C4-2B (cell line): ENCODE measurements around the gene GTF2IRD1.

ENCODE experiments used
- ZFX ChIP-seq: fragments of 450-650 bp; IDR thresholded peaks from 2 replicates; pipeline ENCODE4 v1.6.1; 2017
- TF ChIP-seq, protein P1 (sequence below): fragments of 450-650 bp; conservative IDR thresholded peaks from 2 replicates; pipeline ENCODE4 v1.5.1; 2017; ENCODE audit warnings: mild to moderate bottlenecking

DNA sequence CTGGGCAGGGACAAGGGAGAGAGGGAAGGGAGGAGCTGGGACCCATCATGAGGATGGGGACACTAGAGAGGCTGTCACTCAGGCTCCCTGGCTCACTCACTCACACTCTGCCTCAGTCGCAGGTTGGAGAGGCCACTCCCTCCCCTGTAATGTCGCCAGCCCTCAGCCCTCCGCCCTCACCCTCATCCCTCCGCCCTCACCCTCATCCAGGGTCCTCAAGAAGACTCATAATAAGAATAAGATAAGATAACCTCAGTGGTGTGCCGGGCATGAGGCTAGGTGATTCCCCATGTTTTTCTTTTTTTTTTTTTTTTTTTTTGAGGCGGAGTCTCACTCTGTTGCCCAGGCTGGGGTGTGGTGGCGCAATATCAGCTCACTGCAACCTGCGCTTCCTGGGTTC, 92.2 kb downstream of the GTF2IRD1 start:
- TF ChIP-seq, protein P1, sequence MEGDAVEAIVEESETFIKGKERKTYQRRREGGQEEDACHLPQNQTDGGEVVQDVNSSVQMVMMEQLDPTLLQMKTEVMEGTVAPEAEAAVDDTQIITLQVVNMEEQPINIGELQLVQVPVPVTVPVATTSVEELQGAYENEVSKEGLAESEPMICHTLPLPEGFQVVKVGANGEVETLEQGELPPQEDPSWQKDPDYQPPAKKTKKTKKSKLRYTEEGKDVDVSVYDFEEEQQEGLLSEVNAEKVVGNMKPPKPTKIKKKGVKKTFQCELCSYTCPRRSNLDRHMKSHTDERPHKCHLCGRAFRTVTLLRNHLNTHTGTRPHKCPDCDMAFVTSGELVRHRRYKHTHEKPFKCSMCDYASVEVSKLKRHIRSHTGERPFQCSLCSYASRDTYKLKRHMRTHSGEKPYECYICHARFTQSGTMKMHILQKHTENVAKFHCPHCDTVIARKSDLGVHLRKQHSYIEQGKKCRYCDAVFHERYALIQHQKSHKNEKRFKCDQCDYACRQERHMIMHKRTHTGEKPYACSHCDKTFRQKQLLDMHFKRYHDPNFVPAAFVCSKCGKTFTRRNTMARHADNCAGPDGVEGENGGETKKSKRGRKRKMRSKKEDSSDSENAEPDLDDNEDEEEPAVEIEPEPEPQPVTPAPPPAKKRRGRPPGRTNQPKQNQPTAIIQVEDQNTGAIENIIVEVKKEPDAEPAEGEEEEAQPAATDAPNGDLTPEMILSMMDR, result no peak
- no peak for TF ChIP-seq ZFX
